Fibroblast of mammary gland (primary cell): ENCODE data around the gene TRMT2A.

Experiments
- DNase-seq: peaks from one replicate; pipeline ENCODE4 v3.0.0-alpha.2; 2010; ENCODE audit warnings: low read depth
- H3K4me3 ChIP-seq: 2 replicates; pipeline ENCODE4 v1.5.1; 2011; ENCODE audit warnings: low read depth, mild to moderate bottlenecking, low read length, moderate library complexity; ENCODE audit not compliant: control insufficient read depth
- TF ChIP-seq, protein P1 (sequence below): conservative IDR thresholded peaks from 2 replicates; pipeline ENCODE4 v1.5.1; 2011; ENCODE audit warnings: low read depth, low read length, inconsistent platforms; ENCODE audit not compliant: control insufficient read depth, insufficient read depth

The TRMT2A gene

DNA sequence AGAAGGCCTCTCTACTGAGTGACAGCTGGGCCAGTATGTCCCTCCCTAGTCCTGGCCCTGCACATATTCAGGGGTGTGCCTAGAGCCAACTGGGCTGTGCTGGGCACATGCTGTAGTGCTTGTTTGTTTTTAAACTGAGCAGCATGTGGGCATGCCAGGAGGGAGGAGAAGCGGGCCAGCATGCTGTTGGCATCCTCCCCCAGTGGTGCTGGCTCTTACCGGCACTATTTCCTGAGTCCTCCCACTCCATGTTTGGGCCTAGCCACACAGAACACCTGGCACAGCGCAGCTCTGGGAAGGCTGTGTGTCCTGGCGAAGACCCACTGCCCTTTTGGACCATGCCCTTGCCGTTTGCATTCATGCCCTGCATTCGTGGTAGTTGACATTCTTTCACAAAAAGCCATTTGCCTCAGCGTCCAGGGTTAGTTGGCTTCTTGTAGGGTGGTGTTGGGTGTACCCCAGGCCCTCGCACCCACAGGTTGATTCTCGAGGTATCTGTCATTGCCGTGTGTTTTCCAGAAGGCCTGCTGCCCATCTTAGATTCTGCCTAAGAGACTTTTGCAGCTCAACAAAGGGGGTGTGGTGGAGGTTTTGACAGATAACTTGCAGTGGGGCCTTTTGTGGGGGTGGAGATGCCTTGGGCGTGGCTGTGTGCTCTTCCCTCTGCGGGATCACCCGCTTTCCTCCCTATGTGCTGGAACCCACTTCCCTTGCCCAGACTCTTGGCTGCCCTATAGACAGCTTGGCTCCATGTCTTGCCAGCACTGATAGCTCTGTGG, 23.4 kb downstream of the TRMT2A start:
- DNase-seq: no peak
- TF ChIP-seq, protein P1, sequence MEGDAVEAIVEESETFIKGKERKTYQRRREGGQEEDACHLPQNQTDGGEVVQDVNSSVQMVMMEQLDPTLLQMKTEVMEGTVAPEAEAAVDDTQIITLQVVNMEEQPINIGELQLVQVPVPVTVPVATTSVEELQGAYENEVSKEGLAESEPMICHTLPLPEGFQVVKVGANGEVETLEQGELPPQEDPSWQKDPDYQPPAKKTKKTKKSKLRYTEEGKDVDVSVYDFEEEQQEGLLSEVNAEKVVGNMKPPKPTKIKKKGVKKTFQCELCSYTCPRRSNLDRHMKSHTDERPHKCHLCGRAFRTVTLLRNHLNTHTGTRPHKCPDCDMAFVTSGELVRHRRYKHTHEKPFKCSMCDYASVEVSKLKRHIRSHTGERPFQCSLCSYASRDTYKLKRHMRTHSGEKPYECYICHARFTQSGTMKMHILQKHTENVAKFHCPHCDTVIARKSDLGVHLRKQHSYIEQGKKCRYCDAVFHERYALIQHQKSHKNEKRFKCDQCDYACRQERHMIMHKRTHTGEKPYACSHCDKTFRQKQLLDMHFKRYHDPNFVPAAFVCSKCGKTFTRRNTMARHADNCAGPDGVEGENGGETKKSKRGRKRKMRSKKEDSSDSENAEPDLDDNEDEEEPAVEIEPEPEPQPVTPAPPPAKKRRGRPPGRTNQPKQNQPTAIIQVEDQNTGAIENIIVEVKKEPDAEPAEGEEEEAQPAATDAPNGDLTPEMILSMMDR: no peak

DNA sequence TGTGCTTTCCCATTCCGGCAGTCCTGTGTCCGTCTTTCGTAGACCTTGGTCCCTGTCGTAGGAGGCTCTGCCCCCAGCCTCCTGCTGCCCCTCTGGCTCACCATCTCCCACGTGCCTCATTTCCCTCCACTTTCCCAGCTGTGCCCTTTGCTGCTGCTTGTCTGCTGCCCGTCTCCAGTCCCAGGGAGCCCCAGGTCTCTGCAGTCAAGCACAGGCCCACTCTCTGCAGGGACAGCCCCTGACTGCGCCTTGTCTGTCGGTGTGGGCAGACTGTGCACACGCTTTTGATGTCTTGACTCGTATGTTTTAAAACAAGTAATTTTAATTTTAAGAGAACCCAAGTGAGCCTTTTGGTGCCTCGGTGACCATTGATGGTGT, 24.6 kb downstream of the TRMT2A start:
- H3K4me3 ChIP-seq: no peak overlapping the region
- DNase-seq: no peak
- TF ChIP-seq, protein P1: no peak

More for the DNA sequence above, 23.4 kb downstream of the TRMT2A start:
- no peak overlapping the region for H3K4me3 ChIP-seq

DNA sequence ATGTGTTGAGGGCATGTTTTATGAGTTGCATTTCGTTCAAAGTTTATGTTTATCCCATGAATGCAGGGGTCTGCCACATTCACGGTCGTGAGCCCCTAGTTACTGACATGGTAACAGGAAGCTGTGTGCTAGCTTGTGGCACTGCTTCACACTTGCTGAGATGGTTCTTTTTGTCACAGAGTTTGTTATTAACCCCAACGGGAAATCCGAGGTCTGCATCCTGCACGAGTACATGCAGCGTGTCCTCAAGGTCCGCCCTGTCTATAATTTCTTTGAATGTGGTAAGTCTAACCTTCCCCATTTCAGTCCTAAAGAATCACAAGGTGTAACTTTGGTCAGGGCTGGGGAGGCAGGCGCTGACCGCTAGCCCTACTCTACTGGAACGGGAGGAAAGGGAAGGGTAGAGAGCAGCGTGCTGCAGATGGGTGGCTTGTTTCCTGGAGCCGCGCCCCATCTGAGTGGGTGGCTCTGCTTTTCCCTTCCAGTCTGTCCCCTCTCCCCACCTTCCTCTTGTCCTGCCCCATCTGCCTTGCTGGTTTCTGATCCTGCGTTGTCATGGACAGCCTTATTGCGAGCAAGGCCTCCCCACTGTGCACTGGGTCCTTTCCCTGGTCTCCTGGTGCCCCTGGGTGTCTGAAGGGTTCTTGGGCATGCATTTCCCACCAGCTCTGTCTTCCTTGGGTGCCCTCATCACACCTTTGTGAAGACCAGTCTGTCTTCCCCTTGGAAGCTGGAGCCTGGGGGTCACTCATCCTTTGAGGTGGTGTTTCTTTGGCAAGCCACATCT, 25.1 kb downstream of the TRMT2A start:
- DNase-seq: no peak
- H3K4me3 ChIP-seq: no peak overlapping the region
- TF ChIP-seq, protein P1: no peak

DNA sequence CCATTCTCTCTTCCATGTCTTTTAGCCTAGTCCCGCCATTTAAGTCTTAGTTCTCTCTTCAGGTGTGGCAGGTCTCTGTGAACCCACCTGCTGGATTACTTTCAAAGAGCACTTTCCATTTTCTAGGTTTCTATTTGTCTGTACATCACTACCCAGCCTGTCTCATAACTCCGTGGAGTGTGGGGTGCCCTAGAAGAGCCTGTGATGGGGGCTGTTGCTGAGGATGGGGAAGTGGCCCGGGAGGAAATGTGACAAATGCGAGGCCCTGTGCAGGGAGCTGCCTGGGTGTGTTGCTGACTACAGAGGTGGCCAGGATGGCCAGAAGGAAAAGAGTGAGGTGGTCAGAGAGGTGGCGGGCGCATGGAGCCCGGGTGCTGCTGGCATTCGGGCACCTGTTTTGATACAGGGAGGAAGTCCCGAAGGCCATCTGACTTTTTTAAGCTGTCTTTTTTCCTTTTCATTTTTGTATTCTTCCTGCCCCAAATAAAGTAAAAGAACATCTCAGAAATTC, 26.2 kb downstream of the TRMT2A start:
- TF ChIP-seq, protein P1: no peak
- DNase-seq: no peak
- no peak overlapping the region for H3K4me3 ChIP-seq

GRCh38 chr22:20089977-20090729, 26.9 kb downstream of the TRMT2A start:
- H3K4me3 ChIP-seq: no peak overlapping the region
- TF ChIP-seq, protein P1: no peak
- DNase-seq: peak; percentile 66

- no peak for DNase-seq
- no peak overlapping the region for H3K4me3 ChIP-seq
- TF ChIP-seq, protein P1: no peak
Measured at GRCh38 chr22:20089226-20089976, 27.6 kb downstream of the TRMT2A start.
